ENCODE results near the gene SSTR3.

GRCh38 chr22:37226087-37226486, 13.8 kb upstream of the SSTR3 start:
- TF ChIP-seq, protein P1, sequence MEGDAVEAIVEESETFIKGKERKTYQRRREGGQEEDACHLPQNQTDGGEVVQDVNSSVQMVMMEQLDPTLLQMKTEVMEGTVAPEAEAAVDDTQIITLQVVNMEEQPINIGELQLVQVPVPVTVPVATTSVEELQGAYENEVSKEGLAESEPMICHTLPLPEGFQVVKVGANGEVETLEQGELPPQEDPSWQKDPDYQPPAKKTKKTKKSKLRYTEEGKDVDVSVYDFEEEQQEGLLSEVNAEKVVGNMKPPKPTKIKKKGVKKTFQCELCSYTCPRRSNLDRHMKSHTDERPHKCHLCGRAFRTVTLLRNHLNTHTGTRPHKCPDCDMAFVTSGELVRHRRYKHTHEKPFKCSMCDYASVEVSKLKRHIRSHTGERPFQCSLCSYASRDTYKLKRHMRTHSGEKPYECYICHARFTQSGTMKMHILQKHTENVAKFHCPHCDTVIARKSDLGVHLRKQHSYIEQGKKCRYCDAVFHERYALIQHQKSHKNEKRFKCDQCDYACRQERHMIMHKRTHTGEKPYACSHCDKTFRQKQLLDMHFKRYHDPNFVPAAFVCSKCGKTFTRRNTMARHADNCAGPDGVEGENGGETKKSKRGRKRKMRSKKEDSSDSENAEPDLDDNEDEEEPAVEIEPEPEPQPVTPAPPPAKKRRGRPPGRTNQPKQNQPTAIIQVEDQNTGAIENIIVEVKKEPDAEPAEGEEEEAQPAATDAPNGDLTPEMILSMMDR (conservative IDR thresholded peaks at IDR 0.05; ENCODE audit: low read depth, low read length), result no peak
- TF ChIP-seq POLR2A (IDR thresholded peaks at IDR 0.05; ENCODE audit: low read depth, low read length), result no peak
